NCI-H2196 (cell line): ENCODE results near the gene BMP3.

Experiments
- DNase-seq: peaks from one replicate; lab custom pipeline; 2025; ENCODE audit not compliant: unreplicated experiment; lab: John Stamatoyannopoulos, UW

Gene BMP3

GRCh38 chr4:81102107-81102506 is 71.6 kb downstream of the BMP3 start:
- DNase-seq, result no peak

- DNase-seq, result no peak
Observed at GRCh38 chr4:81106150-81106549, 75.6 kb downstream of the BMP3 start.
